NCI-H446 treated with DMSO at 0.1 percent for 48 hours (cell line): ENCODE results near the gene IVL.

Experiments
- DNase-seq: peaks from one replicate; lab custom pipeline; 2025; lab: John Stamatoyannopoulos, UW

The IVL gene

GRCh38 chr1:152899027-152899426 lies 9.3 kb upstream of the IVL start:
- DNase-seq: no peak

GRCh38 chr1:152899883-152900282 lies 8.5 kb upstream of the IVL start:
- no peak for DNase-seq

- DNase-seq: no peak
Observed at GRCh38 chr1:152901631-152902030, 6.7 kb upstream of the IVL start.

- no peak for DNase-seq
Observed at GRCh38 chr1:152902636-152903035, 5.7 kb upstream of the IVL start.

- no peak for DNase-seq
Observed at GRCh38 chr1:152904688-152905440, 3.5 kb upstream of the IVL start.

GRCh38 chr1:152906023-152906565 lies 2.3 kb upstream of the IVL start:
- DNase-seq: no peak

GRCh38 chr1:152909206-152909605 lies 860 bp downstream of the IVL start:
- no peak for DNase-seq

- no peak for DNase-seq
Observed at GRCh38 chr1:152912471-152912870, 4.1 kb downstream of the IVL start.

- no peak for DNase-seq
Observed at GRCh38 chr1:152912900-152913299, 4.6 kb downstream of the IVL start.

GRCh38 chr1:152917794-152918193 lies 9.4 kb downstream of the IVL start:
- no peak for DNase-seq

- DNase-seq: no peak
Observed at GRCh38 chr1:152919071-152919470, 10.7 kb downstream of the IVL start.

GRCh38 chr1:152924191-152924590 lies 15.8 kb downstream of the IVL start:
- no peak for DNase-seq

GRCh38 chr1:152926091-152926490 lies 17.7 kb downstream of the IVL start:
- no peak for DNase-seq

- DNase-seq: no peak
Observed at GRCh38 chr1:152928671-152929070, 20.3 kb downstream of the IVL start.

- no peak for DNase-seq
Observed at GRCh38 chr1:152932170-152932811, 23.9 kb downstream of the IVL start.

GRCh38 chr1:152933196-152933595 lies 24.9 kb downstream of the IVL start:
- DNase-seq: no peak

- no peak for DNase-seq
Observed at GRCh38 chr1:152940614-152941013, 32.3 kb downstream of the IVL start.

GRCh38 chr1:152941037-152941711 lies 32.8 kb downstream of the IVL start:
- no peak for DNase-seq

GRCh38 chr1:152942161-152942560 lies 33.8 kb downstream of the IVL start:
- no peak for DNase-seq

- no peak for DNase-seq
Observed at GRCh38 chr1:152946248-152946647, 37.9 kb downstream of the IVL start.

GRCh38 chr1:152946651-152947256 lies 38.4 kb downstream of the IVL start, which contains the start of gene SPRR5:
Gene SPRR5 (plus strand): TSS chr1:152947206. CDS start chr1:152948555, 1,349 bp downstream.
- no peak for DNase-seq

GRCh38 chr1:152951711-152952110 lies 43.4 kb downstream of the IVL start:
- no peak for DNase-seq
